ENCODE measurements around the gene PDE7B. TPM values are rescaled to one million over a fixed set of nuclear protein-coding genes. Genes with fewer than 3 reads are reported as not detected.

The PDE7B gene
- total RNA-seq, 1 donor from 2014 or later: 0.62 TPM

DNA sequence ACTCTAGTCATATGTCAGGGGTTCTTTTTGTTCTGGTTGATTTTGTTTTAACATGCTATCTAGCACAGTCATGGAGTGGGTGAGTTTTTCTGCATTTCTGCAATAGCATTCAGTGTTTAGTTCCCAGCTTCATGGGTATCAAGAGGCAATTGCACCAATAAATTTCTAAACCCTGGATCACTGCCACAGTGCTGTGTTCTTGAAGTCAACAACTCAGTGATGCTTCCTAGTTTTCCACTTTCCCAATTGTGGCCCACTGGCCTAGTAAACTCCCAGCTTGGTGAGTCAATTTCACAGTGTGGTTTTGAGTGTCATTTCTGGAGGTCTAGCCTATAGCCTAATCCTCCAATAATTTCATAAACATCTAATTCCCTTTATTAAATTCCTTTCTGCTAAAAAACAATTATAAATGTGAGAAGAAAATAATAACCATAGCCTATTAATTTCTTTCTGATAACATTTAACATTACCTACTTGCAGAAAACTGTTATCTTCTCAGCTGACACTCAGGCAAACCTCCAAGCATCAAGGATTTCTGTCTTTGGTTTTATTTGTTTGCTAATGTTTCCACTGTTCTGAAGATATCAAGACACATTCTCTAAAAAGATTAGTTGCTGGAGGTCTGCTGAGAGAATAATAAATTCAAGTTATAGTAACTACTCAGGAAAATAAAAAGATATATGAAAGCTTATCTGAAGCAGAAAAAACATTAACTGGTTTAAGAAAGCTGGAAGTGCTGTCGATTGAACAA lies 89.9 kb downstream of the PDE7B start:
- Mint-ChIP-seq H3K27ac (ENCODE audit: unreplicated experiment) (no peak overlapping the region), H3K4me3 (ENCODE audit: unreplicated experiment) (no peak overlapping the region), H3K4me1 (ENCODE audit: unreplicated experiment) (no peaks in the 10 kb centered on the region), H3K27me3 (ENCODE audit: unreplicated experiment) (peaks cover 4% of the 10 kb centered on the region), H3K9me3 (ENCODE audit: unreplicated experiment) (no peaks in the 10 kb centered on the region), H3K36me3 (ENCODE audit: low read depth, unreplicated experiment) (no peaks in the 10 kb centered on the region)
- TF ChIP-seq, protein P1, sequence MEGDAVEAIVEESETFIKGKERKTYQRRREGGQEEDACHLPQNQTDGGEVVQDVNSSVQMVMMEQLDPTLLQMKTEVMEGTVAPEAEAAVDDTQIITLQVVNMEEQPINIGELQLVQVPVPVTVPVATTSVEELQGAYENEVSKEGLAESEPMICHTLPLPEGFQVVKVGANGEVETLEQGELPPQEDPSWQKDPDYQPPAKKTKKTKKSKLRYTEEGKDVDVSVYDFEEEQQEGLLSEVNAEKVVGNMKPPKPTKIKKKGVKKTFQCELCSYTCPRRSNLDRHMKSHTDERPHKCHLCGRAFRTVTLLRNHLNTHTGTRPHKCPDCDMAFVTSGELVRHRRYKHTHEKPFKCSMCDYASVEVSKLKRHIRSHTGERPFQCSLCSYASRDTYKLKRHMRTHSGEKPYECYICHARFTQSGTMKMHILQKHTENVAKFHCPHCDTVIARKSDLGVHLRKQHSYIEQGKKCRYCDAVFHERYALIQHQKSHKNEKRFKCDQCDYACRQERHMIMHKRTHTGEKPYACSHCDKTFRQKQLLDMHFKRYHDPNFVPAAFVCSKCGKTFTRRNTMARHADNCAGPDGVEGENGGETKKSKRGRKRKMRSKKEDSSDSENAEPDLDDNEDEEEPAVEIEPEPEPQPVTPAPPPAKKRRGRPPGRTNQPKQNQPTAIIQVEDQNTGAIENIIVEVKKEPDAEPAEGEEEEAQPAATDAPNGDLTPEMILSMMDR (IDR thresholded peaks at IDR 0.05; ENCODE audit: unreplicated experiment): no peak
- no peak for DNase-seq (ENCODE audit: low spot score)

GRCh38 chr6:135944120-135944519 lies 92.6 kb downstream of the PDE7B start:
- Mint-ChIP-seq H3K36me3 (ENCODE audit: low read depth, unreplicated experiment) (no peaks in the 10 kb centered on the region), H3K4me3 (ENCODE audit: unreplicated experiment) (no peak overlapping the region), H3K9me3 (ENCODE audit: unreplicated experiment) (no peaks in the 10 kb centered on the region), H3K27ac (ENCODE audit: unreplicated experiment) (no peak overlapping the region), H3K27me3 (ENCODE audit: unreplicated experiment) (no peaks in the 10 kb centered on the region), H3K4me1 (ENCODE audit: unreplicated experiment) (no peaks in the 10 kb centered on the region)
- DNase-seq (ENCODE audit: low spot score): no peak
- TF ChIP-seq, protein P1 (IDR thresholded peaks at IDR 0.05; ENCODE audit: unreplicated experiment): no peak

DNA sequence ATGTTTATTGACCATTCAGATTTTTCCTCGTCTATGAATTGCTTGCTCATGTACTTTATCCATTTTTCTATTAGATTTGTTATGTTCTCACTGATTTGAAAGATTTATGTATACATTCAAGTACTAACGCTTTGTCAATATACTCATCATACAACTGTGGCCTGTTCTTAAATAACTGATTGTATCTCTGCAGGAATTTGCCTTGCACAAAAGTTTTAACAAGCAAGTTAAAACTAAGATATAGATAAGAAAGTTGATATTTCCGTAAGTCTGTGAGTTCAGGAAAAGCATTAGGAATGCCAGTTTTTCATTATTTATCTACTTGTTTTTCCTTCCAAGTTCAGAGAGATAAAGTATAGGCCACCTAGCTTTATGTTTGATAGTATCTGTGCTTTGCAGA lies 95.2 kb downstream of the PDE7B start:
- no peak overlapping the region for H3K4me3 Mint-ChIP-seq (ENCODE audit: unreplicated experiment)
- no peaks in the 10 kb centered on the region for H3K27me3 Mint-ChIP-seq (ENCODE audit: unreplicated experiment)
- H3K36me3 Mint-ChIP-seq (ENCODE audit: low read depth, unreplicated experiment): no peaks in the 10 kb centered on the region
- H3K9me3 Mint-ChIP-seq (ENCODE audit: unreplicated experiment): no peaks in the 10 kb centered on the region
- H3K4me1 Mint-ChIP-seq (ENCODE audit: unreplicated experiment): no peaks in the 10 kb centered on the region
- TF ChIP-seq, protein P1 (IDR thresholded peaks at IDR 0.05; ENCODE audit: unreplicated experiment): no peak
- no peak overlapping the region for H3K27ac Mint-ChIP-seq (ENCODE audit: unreplicated experiment)
- no peak for DNase-seq (ENCODE audit: low spot score)

DNA sequence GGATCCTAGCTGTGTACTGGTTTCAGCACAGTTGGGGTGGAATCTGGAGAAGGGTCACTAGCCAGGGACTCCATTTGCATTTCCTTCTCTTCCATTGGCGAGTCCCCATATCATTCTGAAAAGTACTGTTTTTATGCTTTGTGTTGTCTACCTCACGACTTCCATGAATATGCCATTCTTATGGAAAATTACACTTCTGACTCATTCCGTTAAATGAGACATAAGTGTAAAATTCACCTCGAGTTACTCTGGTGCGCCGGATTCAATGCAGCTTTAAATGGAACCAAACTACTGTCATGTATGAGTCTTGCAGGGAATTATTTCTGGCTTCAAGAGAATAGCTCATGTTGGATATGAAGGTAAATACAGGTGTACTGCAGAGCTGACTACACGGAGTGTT lies 99.2 kb downstream of the PDE7B start:
- H3K9me3 Mint-ChIP-seq (ENCODE audit: unreplicated experiment): no peaks in the 10 kb centered on the region
- no peaks in the 10 kb centered on the region for H3K36me3 Mint-ChIP-seq (ENCODE audit: low read depth, unreplicated experiment)
- TF ChIP-seq, protein P1 (IDR thresholded peaks at IDR 0.05; ENCODE audit: unreplicated experiment): no peak
- H3K27ac Mint-ChIP-seq (ENCODE audit: unreplicated experiment): no peak overlapping the region
- no peaks in the 10 kb centered on the region for H3K27me3 Mint-ChIP-seq (ENCODE audit: unreplicated experiment)
- DNase-seq (ENCODE audit: low spot score): no peak
- H3K4me3 Mint-ChIP-seq (ENCODE audit: unreplicated experiment): no peak overlapping the region
- H3K4me1 Mint-ChIP-seq (ENCODE audit: unreplicated experiment): no peaks in the 10 kb centered on the region

GRCh38 chr6:135951169-135951568 lies 99.7 kb downstream of the PDE7B start:
- no peaks in the 10 kb centered on the region for H3K4me1 Mint-ChIP-seq (ENCODE audit: unreplicated experiment)
- H3K9me3 Mint-ChIP-seq (ENCODE audit: unreplicated experiment): no peaks in the 10 kb centered on the region
- H3K27ac Mint-ChIP-seq (ENCODE audit: unreplicated experiment): no peak overlapping the region
- no peak overlapping the region for H3K4me3 Mint-ChIP-seq (ENCODE audit: unreplicated experiment)
- no peaks in the 10 kb centered on the region for H3K36me3 Mint-ChIP-seq (ENCODE audit: low read depth, unreplicated experiment)
- H3K27me3 Mint-ChIP-seq (ENCODE audit: unreplicated experiment): no peaks in the 10 kb centered on the region
- no peak for DNase-seq (ENCODE audit: low spot score)
- TF ChIP-seq, protein P1 (IDR thresholded peaks at IDR 0.05; ENCODE audit: unreplicated experiment): no peak

Data from endothelial cell (in vitro differentiated cells).